Breast epithelium (tissue), 3 donors: ENCODE data around the gene CFAP43.

Source experiments
- POLR2A ChIP-seq: fragments of 450-650 bp; IDR thresholded peaks from one replicate; pipeline ENCODE4 v1.6.1; 2016; ENCODE audit warnings: antibody characterized with exemption, mild to moderate bottlenecking, moderate library complexity
- POLR2AphosphoS5 ChIP-seq, 3 donors: sonication (generic); formaldehyde crosslinking; IDR thresholded peaks; one replicate each; pipeline ENCODE4 v1.6.1; 2017; ENCODE audit warnings: antibody characterized with exemption in 3 of 3
- TF ChIP-seq, protein P1 (sequence below), 3 donors: fragments of 450-650 bp; IDR thresholded peaks; one replicate each; pipeline ENCODE4 v1.5.1; 2016 to 2017; ENCODE audit warnings: antibody characterized with exemption in 3 of 3, mild to moderate bottlenecking in 3 of 3, moderate library complexity in 3 of 3

DNA sequence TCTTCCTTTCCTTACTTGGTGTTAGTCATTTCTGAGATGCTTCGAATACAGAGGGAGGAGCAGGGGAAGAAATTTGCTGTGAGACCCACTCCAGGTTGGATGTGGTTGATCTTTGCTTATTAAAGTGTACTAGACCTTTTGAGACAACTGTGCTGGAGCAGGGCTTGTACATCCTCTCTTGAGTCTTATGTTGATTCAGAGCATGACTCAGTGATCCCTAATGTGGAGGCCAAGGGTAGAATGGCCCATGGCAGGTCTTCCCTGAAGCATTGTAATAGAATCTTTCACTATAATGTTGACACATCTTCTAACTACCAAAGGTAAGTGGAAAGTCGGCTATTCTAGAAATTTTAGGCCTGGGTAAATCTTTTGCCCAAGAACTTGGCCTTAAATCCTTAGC lies 127.2 kb downstream of the CFAP43 start:
- TF ChIP-seq, protein P1, sequence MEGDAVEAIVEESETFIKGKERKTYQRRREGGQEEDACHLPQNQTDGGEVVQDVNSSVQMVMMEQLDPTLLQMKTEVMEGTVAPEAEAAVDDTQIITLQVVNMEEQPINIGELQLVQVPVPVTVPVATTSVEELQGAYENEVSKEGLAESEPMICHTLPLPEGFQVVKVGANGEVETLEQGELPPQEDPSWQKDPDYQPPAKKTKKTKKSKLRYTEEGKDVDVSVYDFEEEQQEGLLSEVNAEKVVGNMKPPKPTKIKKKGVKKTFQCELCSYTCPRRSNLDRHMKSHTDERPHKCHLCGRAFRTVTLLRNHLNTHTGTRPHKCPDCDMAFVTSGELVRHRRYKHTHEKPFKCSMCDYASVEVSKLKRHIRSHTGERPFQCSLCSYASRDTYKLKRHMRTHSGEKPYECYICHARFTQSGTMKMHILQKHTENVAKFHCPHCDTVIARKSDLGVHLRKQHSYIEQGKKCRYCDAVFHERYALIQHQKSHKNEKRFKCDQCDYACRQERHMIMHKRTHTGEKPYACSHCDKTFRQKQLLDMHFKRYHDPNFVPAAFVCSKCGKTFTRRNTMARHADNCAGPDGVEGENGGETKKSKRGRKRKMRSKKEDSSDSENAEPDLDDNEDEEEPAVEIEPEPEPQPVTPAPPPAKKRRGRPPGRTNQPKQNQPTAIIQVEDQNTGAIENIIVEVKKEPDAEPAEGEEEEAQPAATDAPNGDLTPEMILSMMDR (IDR thresholded peaks at IDR 0.05) = no peak
- TF ChIP-seq POLR2A (no peak), POLR2AphosphoS5 (IDR thresholded peaks at IDR 0.05) (no peak)
